KMS-11 (cell line): ENCODE measurements around the gene PIK3R2.
A peak's percentile ranks its signal among the peaks of the same experiment; 100 is the strongest.

ENCODE experiments used
- H2AFZ ChIP-seq: fragments of 200-600 bp; sonication (generic); 2 replicates; pipeline ENCODE4 v1.6.1; 2016; ENCODE audit warnings: antibody characterized with exemption, mixed run types, low read depth
- H3K27ac ChIP-seq: fragments of 200-600 bp; sonication (generic); 2 replicates; pipeline ENCODE4 v1.6.1; 2016; ENCODE audit warnings: mild to moderate bottlenecking, mixed run types
- H3K27me3 ChIP-seq: fragments of 200-600 bp; sonication (generic); 2 replicates; pipeline ENCODE4 v1.6.1; 2017; ENCODE audit warnings: mild to moderate bottlenecking, low read depth, mixed run types, moderate library complexity; ENCODE audit not compliant: insufficient read depth
- H3K36me3 ChIP-seq: fragments of 200-600 bp; sonication (generic); 2 replicates; pipeline ENCODE4 v1.6.1; 2017; ENCODE audit warnings: mild to moderate bottlenecking, mixed run types; ENCODE audit not compliant: insufficient read depth
- H3K4me1 ChIP-seq: fragments of 200-600 bp; sonication (generic); 2 replicates; pipeline ENCODE4 v1.6.1; 2016; ENCODE audit warnings: mild to moderate bottlenecking, low read depth, mixed run types; ENCODE audit not compliant: poor library complexity, severe bottlenecking
- H3K4me2 ChIP-seq: fragments of 200-600 bp; sonication (generic); 2 replicates; pipeline ENCODE4 v1.7.0; 2016; ENCODE audit warnings: mild to moderate bottlenecking, mixed run types
- H3K4me3 ChIP-seq: fragments of 200-600 bp; sonication (generic); IDR thresholded peaks from 2 replicates; pipeline ENCODE4 v1.6.1; 2017; ENCODE audit warnings: low read depth, low read length, mixed read lengths; ENCODE audit not compliant: insufficient read depth
- H3K79me2 ChIP-seq: fragments of 200-600 bp; sonication (generic); 2 replicates; pipeline ENCODE4 v1.6.1; 2016; ENCODE audit warnings: low read depth, mixed run types; ENCODE audit not compliant: insufficient read depth
- H3K9ac ChIP-seq: fragments of 200-600 bp; sonication (generic); 2 replicates; pipeline ENCODE4 v1.6.1; 2016; ENCODE audit warnings: mild to moderate bottlenecking, mixed run types
- H4K20me1 ChIP-seq: fragments of 200-600 bp; sonication (generic); 2 replicates; pipeline ENCODE4 v1.6.1; 2016; ENCODE audit warnings: mild to moderate bottlenecking, mixed run types; ENCODE audit not compliant: insufficient read depth
- TF ChIP-seq, protein P1 (sequence below): fragments of 200-600 bp; sonication (generic); conservative IDR thresholded peaks from 2 replicates; pipeline ENCODE4 v1.6.1; 2017; ENCODE audit warnings: low read depth, mild to moderate bottlenecking, antibody characterized with exemption, low read length, moderate library complexity, mixed read lengths

Gene PIK3R2

DNA sequence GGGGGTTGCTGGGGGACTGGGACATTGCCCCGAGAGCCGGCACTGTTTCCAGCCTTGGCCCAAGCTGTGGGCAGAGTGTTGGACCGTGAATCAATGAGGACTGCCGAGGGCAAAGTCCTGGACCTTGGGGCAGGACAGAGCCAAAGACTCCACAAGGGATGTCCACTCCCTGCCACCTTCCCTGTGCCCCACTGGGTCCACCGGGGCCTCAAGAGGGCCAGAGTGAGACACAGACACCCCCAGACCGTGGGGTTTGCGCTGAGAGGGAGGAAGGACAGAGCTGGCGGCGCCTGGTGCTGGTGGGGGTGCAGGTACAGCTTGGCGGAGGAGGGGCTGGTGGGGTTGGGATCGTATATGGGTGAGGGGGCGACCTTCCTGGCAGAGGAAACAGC lies 43.6 kb upstream of the PIK3R2 start:
- H3K4me3 ChIP-seq = no peak overlapping the region
- H4K20me1 ChIP-seq = no peaks in the 10 kb centered on the region
- H3K27ac ChIP-seq = no peak overlapping the region
- TF ChIP-seq, protein P1, sequence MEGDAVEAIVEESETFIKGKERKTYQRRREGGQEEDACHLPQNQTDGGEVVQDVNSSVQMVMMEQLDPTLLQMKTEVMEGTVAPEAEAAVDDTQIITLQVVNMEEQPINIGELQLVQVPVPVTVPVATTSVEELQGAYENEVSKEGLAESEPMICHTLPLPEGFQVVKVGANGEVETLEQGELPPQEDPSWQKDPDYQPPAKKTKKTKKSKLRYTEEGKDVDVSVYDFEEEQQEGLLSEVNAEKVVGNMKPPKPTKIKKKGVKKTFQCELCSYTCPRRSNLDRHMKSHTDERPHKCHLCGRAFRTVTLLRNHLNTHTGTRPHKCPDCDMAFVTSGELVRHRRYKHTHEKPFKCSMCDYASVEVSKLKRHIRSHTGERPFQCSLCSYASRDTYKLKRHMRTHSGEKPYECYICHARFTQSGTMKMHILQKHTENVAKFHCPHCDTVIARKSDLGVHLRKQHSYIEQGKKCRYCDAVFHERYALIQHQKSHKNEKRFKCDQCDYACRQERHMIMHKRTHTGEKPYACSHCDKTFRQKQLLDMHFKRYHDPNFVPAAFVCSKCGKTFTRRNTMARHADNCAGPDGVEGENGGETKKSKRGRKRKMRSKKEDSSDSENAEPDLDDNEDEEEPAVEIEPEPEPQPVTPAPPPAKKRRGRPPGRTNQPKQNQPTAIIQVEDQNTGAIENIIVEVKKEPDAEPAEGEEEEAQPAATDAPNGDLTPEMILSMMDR = no peak
- no peak overlapping the region for H3K9ac ChIP-seq
- H3K36me3 ChIP-seq = no peaks in the 10 kb centered on the region
- peaks cover 39% of the 10 kb centered on the region for H3K4me1 ChIP-seq
- H3K79me2 ChIP-seq = no peaks in the 10 kb centered on the region
- peak overlapping the region; percentile 92 for H2AFZ ChIP-seq
- H3K4me2 ChIP-seq = peak overlapping the region; percentile 89; the same call in 1 of the 2 replicates
- no peaks in the 10 kb centered on the region; the same call in 1 of the 2 replicates for H3K27me3 ChIP-seq

DNA sequence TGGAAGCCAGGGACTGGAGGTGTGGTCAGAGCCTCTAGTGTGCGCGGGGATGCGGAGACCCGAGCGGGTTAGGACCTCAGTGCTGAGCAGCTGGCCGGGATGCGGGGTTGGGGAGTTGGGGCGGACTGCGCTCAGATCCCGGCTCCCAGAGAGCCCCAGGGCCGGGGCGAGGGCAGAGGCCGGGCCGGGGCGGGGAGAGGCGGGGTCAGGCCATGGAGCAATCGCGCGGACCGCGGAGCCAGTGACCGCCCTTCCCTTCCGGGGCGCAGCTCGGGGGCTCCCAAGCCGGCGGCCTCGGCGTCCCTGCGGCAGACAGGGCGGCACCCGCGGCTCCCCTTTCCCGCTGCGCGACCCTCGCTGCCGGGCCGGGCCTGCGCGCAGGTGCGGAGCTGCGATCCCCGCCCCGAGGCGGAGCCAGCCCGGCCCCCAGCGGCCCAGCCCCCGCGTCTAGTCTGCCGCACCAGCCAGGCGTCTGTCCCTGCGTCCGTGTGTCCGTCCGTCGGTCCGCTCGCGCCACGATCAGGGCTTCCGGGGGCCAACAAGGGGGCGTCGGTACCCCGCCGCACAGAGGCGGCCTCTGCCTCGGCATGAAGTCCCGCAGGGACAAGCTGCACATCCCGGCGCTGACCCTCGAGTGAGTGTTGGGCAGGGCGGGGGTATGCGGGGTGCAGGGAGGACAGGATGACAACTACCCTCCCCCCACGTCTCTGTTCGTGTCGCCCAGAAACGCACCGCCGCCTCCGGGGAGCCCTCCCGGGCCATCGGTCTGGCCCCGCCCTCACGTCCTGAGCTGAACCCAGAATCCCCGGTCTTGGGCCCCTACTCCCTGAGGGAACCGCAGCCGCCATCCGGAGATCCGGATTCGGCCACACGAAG lies 43.0 kb upstream of the PIK3R2 start:
- Histone ChIP-seq H3K36me3 (no peaks in the 10 kb centered on the region), H3K4me1 (peaks cover 35% of the 10 kb centered on the region), H3K4me2 (peak overlapping the region; percentile 89), H2AFZ (peak overlapping the region; percentile 92), H3K79me2 (no peaks in the 10 kb centered on the region), H4K20me1 (no peaks in the 10 kb centered on the region), H3K4me3 (no peak overlapping the region), H3K27me3 (no peaks in the 10 kb centered on the region; the same call in 1 of the 2 replicates), H3K27ac (no peak overlapping the region), H3K9ac (peak overlapping the region; percentile 44)
- TF ChIP-seq, protein P1 = no peak

DNA sequence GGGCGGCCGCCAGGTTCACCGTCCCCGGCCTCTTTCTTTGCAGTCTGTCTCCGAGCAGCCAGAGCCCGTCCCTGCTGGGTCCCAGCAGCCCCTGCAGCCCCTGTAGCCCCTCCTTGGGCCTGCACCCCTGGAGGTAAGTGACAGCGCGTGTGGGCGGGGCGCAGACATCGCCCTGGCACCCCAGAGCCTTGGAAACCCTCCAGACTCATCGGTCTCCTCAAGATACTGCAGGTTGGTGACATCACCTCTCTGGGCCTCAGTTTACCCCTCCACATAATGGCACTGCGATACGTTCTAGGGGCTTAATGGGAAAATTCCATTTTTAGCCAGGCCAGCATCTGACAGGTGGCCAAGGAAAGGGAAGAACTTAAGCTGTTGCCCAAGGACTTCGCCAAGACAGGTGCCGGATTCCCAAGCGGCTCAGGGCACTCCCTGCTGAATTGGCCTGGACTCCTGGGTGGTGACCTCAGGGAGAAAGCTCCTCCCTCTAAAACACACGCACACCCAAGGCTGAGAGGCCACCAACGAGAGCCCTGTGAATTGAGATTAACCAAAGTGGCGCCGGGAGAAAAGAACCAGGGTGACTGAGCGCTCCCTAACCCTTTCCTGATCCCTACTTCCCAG lies 42.2 kb upstream of the PIK3R2 start:
- H4K20me1 ChIP-seq = no peaks in the 10 kb centered on the region
- no peaks in the 10 kb centered on the region; the same call in 1 of the 2 replicates for H3K27me3 ChIP-seq
- no peak overlapping the region for H3K9ac ChIP-seq
- H2AFZ ChIP-seq = peak overlapping the region; percentile 92; the same call in 1 of the 2 replicates
- H3K36me3 ChIP-seq = no peaks in the 10 kb centered on the region
- H3K4me3 ChIP-seq = no peak overlapping the region
- H3K4me1 ChIP-seq = peaks cover 29% of the 10 kb centered on the region
- H3K4me2 ChIP-seq = peak overlapping the region; percentile 89
- TF ChIP-seq, protein P1 = no peak
- H3K27ac ChIP-seq = no peak overlapping the region
- no peaks in the 10 kb centered on the region for H3K79me2 ChIP-seq

DNA sequence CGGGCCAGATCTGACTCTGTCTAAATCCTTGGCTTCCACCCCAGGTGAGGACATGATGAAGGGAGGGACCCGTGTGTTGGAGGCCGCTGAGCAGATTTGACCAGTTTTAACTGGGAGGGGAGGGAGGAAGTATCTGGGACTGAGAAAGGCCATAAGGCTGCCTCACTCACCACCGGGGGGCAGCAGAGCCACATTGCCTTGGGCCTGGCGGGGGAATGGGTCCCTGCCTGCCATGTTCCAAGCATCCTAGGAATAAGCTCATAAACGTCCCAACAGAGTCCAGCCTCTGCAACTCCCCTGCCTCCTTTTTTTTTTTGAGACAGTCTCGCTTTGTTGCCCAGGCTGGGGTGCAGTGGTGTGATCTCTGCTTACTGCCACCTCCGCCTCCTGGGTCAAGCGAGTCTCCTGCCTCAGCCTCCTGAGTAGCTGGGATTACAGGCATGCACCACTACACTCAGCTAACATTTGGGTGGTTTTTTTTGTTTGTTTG lies 39.9 kb upstream of the PIK3R2 start:
- H3K36me3 ChIP-seq = no peaks in the 10 kb centered on the region
- TF ChIP-seq, protein P1 = peak; percentile 79
- H3K79me2 ChIP-seq = no peaks in the 10 kb centered on the region
- H3K4me2 ChIP-seq = no peak overlapping the region
- peak overlapping the region; percentile 41; the same call in 1 of the 2 replicates for H2AFZ ChIP-seq
- no peak overlapping the region for H3K9ac ChIP-seq
- H3K27me3 ChIP-seq = no peaks in the 10 kb centered on the region; the same call in 1 of the 2 replicates
- H4K20me1 ChIP-seq = no peaks in the 10 kb centered on the region
- H3K4me1 ChIP-seq = peaks cover 28% of the 10 kb centered on the region
- H3K4me3 ChIP-seq = no peak overlapping the region
- no peak overlapping the region for H3K27ac ChIP-seq
